Lower leg skin (tissue), 3 donors: ENCODE results near the gene CPEB4.

Experiments
- POLR2A ChIP-seq, 2 donors: fragments of 450-650 bp; IDR thresholded peaks; one replicate each; pipeline ENCODE4 v1.6.1; 2016 to 2017; ENCODE audit warnings: antibody characterized with exemption in 2 of 2, mild to moderate bottlenecking in 1 of 2, moderate library complexity in 1 of 2
- TF ChIP-seq, protein P1 (sequence below), 3 donors: fragments of 450-650 bp; IDR thresholded peaks; one replicate each; pipeline ENCODE4 v1.5.1; 2016; ENCODE audit warnings: antibody characterized with exemption in 3 of 3, mild to moderate bottlenecking in 3 of 3, moderate library complexity in 2 of 3

DNA sequence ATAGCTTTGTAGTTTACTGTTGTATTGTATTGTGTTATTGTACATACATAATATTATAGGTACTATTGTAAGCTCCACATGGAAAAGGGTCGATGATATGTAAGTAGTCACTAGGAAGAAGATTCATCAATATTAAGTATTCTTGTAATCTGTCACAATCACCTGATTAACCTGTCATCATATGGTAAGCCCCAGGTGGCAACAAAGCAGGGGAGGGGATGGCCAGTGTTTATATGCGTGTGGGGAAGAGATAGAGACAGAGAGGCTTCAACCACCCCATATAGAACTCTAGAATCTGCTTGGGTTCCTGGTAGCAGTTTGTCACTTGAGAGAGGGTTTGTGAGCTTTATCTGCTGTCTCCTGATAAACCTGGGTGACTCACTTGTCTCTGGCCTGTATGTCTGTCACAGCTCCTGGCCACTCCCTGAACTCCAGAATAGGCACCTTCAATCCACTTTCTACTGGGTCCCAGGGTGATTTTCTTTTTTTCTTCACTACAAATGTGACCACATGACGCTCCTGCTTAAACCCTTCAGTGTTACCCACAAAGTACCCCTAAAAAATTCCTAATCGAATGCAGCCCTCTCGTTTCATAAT is 48.9 kb upstream of the CPEB4 start:
- TF ChIP-seq, protein P1, sequence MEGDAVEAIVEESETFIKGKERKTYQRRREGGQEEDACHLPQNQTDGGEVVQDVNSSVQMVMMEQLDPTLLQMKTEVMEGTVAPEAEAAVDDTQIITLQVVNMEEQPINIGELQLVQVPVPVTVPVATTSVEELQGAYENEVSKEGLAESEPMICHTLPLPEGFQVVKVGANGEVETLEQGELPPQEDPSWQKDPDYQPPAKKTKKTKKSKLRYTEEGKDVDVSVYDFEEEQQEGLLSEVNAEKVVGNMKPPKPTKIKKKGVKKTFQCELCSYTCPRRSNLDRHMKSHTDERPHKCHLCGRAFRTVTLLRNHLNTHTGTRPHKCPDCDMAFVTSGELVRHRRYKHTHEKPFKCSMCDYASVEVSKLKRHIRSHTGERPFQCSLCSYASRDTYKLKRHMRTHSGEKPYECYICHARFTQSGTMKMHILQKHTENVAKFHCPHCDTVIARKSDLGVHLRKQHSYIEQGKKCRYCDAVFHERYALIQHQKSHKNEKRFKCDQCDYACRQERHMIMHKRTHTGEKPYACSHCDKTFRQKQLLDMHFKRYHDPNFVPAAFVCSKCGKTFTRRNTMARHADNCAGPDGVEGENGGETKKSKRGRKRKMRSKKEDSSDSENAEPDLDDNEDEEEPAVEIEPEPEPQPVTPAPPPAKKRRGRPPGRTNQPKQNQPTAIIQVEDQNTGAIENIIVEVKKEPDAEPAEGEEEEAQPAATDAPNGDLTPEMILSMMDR (IDR thresholded peaks at IDR 0.05), result no peak
- no peak for TF ChIP-seq POLR2A (IDR thresholded peaks at IDR 0.05)
